Measurements from ENCODE around the gene TERF2IP.

TERF2IP gene

GRCh38 chr16:75647492-75648264 lies at the start of gene TERF2IP, which contains the start of gene KARS1:
TSS of gene TERF2IP (plus strand) at chr16:75647773. CDS start at chr16:75647883, 110 bp downstream.
TSS of gene KARS1 (minus strand) at chr16:75647665. CDS start at chr16:75647639, 26 bp downstream.
- DNase-seq: peak; percentile 94

GRCh38 chr16:75599452-75600277 lies 47.9 kb upstream of the TERF2IP start:
- DNase-seq: no peak

GRCh38 chr16:75603241-75603640 lies 44.3 kb upstream of the TERF2IP start:
- DNase-seq: no peak

- DNase-seq: no peak
These were observed 41.1 kb upstream of the TERF2IP start for GRCh38 chr16:75606507-75606906.

GRCh38 chr16:75614066-75614897 lies 33.3 kb upstream of the TERF2IP start:
- DNase-seq: no peak

GRCh38 chr16:75615619-75616018 lies 32.0 kb upstream of the TERF2IP start:
- no peak for DNase-seq

- peak; percentile 4 for DNase-seq
These were observed 31.0 kb upstream of the TERF2IP start for GRCh38 chr16:75616521-75617010.

- no peak for DNase-seq
These were observed 30.5 kb upstream of the TERF2IP start for GRCh38 chr16:75617121-75617520.

GRCh38 chr16:75618780-75619179 lies 28.8 kb upstream of the TERF2IP start:
- no peak for DNase-seq

- DNase-seq: peak; percentile 46
These were observed 27.0 kb upstream of the TERF2IP start for GRCh38 chr16:75620326-75621169.

- DNase-seq: no peak
These were observed 26.4 kb upstream of the TERF2IP start for GRCh38 chr16:75621170-75621477.

GRCh38 chr16:75622761-75623605 lies 24.6 kb upstream of the TERF2IP start, which contains the start of gene ADAT1:
TSS of gene ADAT1 (minus strand) at chr16:75623281. CDS start at chr16:75620799, 2,482 bp downstream.
- peak; percentile 98 for DNase-seq

GRCh38 chr16:75624921-75625334 lies 22.6 kb upstream of the TERF2IP start:
- no peak for DNase-seq

GRCh38 chr16:75626806-75627205 lies 20.8 kb upstream of the TERF2IP start:
- no peak for DNase-seq

GRCh38 chr16:75627851-75628250 lies 19.7 kb upstream of the TERF2IP start:
- DNase-seq: no peak

GRCh38 chr16:75628351-75628750 lies 19.2 kb upstream of the TERF2IP start:
- no peak for DNase-seq

- DNase-seq: no peak
These were observed 18.4 kb upstream of the TERF2IP start for GRCh38 chr16:75629132-75629531.

- DNase-seq: no peak
These were observed 17.5 kb upstream of the TERF2IP start for GRCh38 chr16:75630052-75630451.

- no peak for DNase-seq
These were observed 14.7 kb upstream of the TERF2IP start for GRCh38 chr16:75632857-75633256.

- DNase-seq: no peak
These were observed 12.5 kb upstream of the TERF2IP start for GRCh38 chr16:75635036-75635435.

- DNase-seq: no peak
These were observed 7.0 kb upstream of the TERF2IP start for GRCh38 chr16:75640598-75640997.

All from stimulated activated naive CD4-positive, alpha-beta T cell treated with Interleukin-2 at 50 U/mL for 16 hours (primary cell).